GM21515 (cell line): ENCODE measurements around the gene MIAT.

Experiments
- ATAC-seq: cut with Tn5 transposase; IDR thresholded peaks from one replicate; pipeline ENCODE4 v1.9.1; 2021; ENCODE audit not compliant: unreplicated experiment

The MIAT gene

DNA sequence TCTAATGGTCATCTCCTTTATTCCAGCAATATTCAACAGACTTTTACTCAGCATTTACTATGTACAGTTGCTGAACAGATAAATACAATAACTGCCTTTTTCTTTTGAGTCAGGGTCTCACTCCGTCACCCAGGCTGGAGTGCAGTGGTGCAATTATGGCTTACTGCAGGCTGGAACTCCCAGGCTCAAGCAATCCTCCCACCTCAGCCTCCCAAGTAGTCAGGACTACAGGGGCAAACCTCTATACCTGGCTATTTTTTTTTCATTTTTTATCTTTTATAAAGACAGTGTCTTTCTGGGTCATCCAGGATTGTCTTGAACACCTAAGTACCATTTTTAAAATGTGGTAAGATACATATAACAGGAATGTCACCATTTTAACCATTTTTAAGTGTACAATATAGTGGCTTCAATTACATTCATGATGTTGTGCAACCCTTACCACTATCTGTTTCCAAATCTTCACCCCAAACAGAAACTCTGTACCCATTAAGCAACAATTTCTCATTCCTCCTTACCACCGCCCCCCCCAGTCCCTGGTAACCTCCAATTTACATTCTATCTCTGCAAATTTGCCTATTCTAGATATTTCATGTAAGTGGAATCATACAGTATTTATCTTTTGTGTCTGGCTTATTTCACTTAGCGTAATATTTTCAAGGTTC, 67.8 kb downstream of the MIAT start:
- ATAC-seq: no peak
